Caki2 (cell line): ENCODE measurements around the gene TMEM61. TPM values are rescaled to one million over a fixed set of nuclear protein-coding genes. Genes with fewer than 3 reads are reported as not detected.
"Not testable (repeated sequence)": the region's sequence is repeated elsewhere in the genome, so short reads cannot be mapped to it uniquely, and the experiment has no call there.

ENCODE experiments used
- DNase-seq: peaks from one replicate; pipeline ENCODE4 v3.0.0-alpha.2; 2015; ENCODE audit warnings: low read depth
- in situ Hi-C: cut with HindIII; loops from 2 replicates; pipeline ENCODE4 v1.10.0; 2016; ENCODE audit warnings: low sequenced_read_pairs, low pct_unique_long_range_greater_than_20kb, mixed read lengths
- total RNA-seq: library from RNA; depleted of rRNA; stranded (reverse); fragments of >200 nt; shearing (Covaris generic); gene quantifications from 2 replicates; pipeline ENCODE4 v1.2.3, GENCODE V29; 2014; ENCODE audit warnings: low replicate concordance; rRNA removed

The TMEM61 gene
- 2.2 TPM in 1 of 2 replicates, not detected in the other for total RNA-seq

DNA sequence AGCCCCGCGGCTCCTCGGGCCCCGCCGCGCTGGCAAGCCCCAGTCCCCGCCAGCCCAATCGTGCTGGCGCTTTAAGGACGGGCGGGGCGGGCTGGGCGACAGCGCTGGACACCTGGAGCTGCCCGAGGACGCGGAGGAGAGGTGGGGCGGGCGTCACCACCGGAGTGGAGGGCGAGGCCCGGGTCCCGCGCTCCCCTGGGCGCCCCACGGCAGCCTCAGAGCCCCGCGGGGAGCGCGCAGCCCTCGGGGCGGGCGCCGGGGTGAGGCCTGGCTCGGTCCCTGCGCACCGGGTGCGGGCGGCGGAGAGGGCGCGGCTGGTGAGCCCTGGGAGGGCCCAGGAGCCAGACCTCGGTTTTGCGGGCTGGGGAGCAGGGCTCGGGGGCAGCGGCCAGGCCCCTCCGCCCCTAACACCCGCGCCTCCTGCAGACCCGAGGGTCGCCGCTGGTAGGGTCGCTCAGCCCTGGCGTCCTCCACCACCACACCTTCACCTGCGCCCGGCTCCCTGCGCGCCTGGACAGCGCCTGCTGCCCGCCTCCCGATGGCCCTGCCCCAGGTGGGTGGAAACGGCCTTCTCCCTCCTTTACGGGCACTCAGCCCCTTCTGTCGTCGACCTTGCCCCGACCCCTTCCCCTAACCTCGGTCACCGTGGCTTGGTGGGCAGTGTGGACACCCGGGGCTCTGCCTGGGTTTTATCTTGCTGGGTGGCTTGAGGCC, at the start of gene TMEM61:
Gene TMEM61 (plus strand): TSS at position 101 of the 714 bp plus-strand sequence. CDS start 438 bp downstream, at position 539.
- in situ Hi-C loops = no loop called here
- DNase-seq = no peak

DNA sequence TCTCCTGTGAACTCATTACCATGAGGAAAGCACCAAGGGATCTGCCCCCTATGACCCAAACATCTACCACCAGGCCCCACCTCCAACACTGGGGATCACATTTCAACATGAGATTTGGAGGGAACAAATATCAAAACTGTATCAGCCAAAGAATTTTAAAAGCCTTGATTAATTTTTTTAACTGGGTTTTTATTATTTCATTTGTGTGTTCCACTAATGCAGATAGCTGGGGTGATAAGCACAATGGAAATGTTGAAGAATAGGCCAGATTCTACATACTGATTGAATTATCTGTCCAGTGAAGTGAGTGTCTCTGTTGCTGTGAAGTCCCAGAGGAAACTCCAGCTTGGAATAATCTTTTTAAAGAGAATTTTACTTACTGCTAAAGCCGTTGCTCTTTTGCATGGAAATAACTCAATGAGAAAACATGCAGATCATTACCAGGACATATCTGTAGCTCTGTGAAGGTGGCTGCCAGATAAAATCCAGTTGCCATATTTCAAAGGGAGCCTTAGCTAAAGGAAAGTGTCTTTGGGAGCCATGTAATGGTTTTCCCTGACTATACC, 49.1 kb upstream of the TMEM61 start:
- DNase-seq = no peak
- in situ Hi-C loops = no loop called here

DNA sequence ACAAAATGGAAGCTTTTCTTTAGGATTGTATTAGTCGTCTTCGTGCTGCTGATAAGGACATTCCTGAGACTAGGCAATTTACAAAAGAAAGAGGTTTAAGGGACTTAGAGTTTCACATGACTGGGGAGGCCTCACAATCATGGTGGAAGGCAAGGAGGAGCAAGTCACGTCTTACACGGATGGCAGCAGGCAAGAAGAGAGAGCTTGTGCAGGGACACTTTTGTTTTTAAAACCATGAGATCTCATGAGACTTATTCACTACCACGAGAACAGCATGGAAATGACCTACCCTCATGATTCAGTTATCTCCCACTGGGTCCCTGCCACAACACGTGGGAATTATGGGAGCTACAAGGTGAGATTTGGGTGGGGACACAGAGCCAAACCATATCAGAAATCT, 46.3 kb upstream of the TMEM61 start:
- DNase-seq, in situ Hi-C loops: not testable (repeated sequence)

DNA sequence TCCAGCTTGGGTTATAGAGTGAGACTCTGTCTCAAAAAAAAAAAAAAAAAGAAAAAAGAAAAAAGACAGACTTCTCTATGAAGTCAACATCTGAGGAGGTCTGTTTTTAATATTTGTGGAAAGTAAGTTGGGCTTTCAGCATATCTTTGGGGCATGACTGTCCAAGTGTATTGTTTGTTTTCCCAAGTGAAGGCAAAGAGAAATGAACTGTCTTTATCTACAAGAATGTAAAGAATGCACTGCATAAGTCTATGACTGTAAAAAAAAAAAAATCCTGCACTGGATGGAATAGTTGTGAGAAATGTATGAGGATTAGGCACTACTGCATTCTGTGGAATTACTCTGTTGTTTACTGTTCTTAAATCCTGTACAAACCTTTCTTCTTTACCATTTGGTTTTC, 45.6 kb upstream of the TMEM61 start:
- in situ Hi-C loops = no loop called here
- peak; percentile 79 for DNase-seq

DNA sequence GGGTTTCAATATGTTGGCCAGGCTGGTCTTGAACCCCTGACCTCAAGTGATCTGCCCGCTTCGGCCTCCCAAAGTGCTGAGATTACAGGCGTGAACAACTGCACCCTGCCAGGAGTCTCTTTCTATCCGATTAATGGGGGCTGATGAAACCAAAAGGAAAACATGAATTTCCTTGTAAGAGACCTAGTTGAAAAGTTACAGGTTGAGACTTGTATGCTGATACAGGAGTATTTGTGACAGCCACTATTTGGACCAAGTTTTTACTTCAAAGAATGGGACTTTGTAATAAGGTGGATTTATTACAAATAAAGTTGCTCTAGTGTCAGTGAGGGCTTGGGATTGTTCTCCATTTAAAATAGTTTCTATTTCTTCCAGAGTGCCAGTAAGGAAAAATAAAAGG, 43.6 kb upstream of the TMEM61 start:
- in situ Hi-C loops = no loop called here
- no peak for DNase-seq

DNA sequence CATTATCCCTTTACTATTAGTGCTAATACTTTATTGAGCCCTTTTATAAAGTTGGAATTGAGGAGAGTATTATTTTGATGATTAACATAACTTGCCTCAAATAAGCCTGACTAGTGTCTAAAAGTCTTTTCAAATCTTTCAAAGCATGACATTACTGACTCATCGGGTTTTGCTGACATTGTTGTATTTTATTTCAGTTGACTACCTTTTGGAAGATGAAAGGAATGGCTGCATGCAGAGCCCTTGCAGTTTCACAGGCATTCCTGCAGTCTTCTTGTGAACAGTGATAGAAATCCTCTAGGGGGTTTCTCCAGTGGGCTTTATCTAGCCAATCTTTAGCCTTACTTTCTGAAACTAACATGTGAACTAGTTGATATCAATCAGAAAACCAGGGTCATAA, 43.0 kb upstream of the TMEM61 start:
- in situ Hi-C loops = no loop called here
- DNase-seq = peak; percentile 19

DNA sequence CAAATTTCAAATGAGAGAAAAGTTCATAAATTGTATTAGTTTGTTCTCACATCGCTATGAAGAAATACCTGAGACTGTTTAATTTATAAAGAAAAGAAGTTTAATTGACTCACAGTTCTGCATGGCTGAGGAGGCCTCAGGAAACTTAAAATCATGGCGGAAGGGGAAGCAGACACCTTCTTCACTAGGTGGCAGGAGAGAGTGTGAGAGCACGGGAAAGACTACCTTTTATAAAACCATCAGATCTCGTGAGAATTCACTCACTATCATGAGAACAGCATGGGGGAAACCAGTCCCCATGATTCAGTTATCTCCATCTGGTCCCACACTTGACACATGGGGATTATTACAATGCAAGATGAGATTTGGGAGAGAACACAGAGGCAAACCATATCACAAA, 41.5 kb upstream of the TMEM61 start:
- in situ Hi-C loops = not testable (repeated sequence)

DNA sequence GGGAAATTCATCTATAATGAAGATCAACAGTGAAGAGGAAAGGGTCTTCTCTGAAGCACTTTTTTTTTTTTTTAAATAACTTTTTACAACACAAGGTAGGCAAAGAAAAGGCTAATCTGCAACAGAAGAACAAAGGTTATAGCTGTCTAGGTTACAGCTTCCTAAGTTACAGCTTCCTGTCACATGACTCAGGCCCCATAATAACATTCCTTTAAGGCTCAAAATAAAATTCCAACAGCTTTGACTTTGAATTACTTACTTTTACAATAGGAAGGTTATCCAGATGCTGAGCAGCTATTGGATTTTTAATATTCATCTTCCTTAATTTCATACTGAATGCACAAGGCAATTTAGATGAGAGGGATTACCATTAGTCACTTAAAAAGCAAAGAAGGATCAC, 40.4 kb upstream of the TMEM61 start:
- no peak for DNase-seq
- in situ Hi-C loops = no loop called here

More for the DNA sequence above, 41.5 kb upstream of the TMEM61 start:
- DNase-seq = not testable (repeated sequence)

DNA sequence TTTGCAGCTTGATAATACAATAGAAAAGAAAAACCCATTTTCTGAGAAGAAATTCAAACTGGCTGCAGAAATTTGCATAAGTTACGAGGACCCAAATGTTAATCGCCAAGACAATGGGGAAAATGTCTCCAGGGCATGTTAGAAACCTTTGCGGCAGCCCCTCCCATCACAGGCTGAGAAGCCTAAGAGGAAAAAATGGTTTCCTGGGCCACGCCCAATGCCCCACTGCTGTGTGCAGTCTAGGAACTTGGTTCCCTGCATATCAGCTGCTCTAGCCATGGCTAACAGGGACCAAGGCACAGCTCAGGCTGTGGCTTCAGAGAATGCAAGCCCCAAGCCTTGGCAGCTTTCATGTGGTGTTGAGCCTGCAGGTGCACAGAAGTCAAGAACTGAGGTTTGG, 37.5 kb upstream of the TMEM61 start:
- no peak for DNase-seq
- in situ Hi-C loops = no loop called here

DNA sequence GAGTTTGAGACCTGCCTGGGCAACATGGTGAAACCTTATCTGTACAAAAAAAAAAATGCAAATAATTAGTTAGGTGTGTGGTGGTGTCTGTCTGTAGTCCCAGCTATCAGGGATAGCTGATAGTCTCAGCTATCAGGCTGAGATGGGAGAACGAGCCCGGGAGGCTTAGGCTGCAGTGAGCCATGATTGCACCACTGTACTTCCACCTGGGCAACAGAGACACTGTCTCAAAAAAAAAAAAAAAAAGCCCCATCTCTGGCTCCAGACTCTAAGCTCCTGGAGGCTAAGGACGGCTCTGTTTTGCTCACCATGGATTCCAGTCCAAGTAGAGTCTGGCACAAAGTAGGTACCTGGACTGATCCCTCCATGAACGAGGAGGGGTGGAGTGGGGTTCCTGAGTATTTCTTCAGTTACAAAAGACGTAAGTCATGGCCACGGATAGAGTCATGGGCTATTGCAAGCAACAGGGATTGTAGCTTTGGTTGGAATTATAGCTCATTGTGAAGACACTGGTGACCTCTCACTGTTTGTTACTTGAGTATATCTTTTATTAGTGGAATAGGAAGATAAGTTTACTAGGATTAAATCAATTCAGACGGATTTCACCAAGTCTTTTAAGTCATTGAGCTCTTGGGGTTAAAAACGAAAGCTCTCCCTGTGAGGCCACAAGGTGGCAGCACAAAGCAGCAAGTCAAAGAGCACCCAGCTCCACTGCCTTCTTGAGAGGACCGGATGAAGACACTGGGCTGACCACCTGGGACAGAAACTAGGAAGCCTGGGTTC, 35.6 kb upstream of the TMEM61 start:
- in situ Hi-C loops = no loop called here

DNA sequence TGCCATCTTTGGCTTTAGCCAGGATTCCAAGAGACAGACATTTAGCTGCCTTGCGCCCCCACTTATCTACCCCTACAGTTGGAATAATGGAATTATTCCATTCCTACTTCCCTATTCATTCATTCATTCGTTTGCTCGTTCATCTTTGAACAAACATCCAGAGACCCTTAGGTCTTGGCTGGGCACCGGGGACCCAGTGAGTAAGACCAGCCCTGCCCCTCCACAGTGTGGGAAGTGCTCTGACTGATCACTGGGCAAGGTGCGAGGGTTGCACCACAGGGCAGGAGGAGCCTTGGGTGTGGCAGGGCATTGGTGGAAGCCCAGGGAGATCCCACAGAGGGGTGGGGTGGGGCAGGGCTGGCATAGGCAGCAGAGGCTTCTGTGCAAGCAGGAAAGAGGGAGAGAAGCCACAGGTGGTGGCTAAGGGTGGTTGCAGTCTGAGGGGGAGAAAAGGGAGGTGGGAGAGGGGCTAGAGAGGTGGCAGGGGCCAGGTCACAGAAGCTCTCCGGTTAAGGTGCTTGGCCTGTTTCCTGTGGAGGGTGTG, 35.0 kb upstream of the TMEM61 start:
- in situ Hi-C loops = no loop called here
- DNase-seq = no peak

More for the DNA sequence above, 35.6 kb upstream of the TMEM61 start:
- peak; percentile 46 for DNase-seq

DNA sequence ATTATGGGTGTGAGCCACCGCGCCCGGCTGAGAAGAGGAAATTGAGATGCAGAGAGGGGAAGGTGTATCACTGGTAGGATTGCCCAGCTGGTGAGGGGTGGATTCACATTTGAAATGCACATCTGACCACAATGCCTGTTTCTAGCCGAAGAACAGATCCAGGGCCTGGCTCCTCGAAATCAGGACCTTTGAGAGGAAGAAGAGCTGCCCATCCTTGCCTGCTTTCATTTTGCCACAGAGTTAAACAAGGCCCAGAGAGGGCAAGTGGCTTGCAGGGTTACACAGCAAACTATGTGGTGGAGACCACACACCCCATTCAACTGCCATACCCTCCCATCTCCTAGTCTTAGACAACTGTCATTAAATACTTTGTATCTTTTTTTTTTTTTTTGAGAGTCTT, 32.9 kb upstream of the TMEM61 start:
- no peak for DNase-seq
- in situ Hi-C loops = no loop called here

DNA sequence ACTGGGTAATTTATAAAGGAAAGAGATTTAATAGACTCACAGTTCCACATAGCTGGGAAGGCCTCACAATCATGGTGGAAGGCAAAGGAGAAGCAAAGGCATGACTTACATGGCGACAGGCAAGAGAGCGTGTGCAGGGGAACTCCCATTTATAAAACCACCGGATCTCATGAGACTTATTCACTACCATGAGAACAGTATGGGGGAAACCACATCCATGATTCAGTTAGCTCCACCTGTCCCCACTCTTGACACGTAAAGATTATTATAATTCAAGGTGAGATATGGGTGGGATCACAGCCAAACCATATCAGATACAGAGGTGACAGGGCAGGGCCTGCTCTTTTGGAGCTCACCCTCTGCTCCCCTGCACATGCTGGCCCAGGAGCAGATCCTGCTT, 31.4 kb upstream of the TMEM61 start:
- DNase-seq = no peak
- in situ Hi-C loops = no loop called here

DNA sequence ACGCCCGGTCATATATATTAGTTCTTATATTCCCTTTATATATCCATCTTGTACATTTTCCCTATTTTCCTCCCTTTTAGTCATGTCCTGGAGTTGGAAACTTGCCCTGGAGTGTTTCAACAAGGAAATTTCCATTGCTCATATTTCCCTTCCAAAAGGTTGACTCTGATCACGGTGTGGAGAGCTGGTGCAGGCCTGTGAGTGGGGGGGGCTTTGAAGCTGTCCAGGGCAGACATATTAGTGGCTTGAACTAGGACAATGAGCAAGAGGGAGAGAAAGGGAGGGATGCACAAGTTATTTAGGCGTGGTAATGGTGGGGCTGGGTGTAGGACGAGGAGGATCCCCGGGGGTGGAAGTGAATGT, 30.4 kb upstream of the TMEM61 start:
- in situ Hi-C loops = no loop called here
- no peak for DNase-seq

DNA sequence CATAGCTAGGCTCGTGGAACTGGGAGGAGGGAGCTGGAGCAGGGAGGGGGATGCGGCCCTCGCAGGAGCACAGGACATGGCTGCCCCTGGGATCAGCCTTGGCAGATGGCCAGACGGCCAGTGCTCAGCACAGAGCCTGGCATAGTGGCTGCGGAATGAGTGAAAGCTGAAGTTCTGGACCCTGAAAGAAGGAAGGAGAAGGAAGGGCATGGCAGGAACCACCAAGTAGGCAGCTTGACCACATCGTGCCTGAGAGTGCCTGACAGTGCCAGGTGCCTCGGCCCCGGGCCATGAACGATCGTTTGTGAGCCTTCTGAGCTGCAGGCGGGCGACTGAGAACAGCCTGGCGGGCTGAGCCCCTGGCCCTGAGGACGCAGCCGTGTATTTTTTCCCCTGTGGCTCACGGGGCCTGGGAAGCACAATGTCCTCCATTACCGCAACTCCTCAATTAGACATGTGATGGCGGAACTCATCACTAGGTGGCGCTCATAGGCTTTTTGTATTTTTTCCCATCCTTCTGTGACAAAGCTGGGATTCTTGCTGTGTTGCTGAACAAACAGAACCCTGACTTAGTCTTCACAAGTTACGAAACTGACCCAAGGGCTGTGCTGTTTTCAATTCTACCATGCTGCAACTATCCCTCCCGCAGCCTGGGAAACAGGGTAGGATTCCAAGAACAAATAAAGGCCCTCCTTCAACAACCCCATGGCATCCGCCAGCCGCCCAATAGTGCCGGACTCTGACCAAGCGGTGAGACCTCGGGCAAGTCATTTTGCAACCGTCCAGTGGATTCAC, 29.9 kb upstream of the TMEM61 start:
- DNase-seq = peak; percentile 64

DNA sequence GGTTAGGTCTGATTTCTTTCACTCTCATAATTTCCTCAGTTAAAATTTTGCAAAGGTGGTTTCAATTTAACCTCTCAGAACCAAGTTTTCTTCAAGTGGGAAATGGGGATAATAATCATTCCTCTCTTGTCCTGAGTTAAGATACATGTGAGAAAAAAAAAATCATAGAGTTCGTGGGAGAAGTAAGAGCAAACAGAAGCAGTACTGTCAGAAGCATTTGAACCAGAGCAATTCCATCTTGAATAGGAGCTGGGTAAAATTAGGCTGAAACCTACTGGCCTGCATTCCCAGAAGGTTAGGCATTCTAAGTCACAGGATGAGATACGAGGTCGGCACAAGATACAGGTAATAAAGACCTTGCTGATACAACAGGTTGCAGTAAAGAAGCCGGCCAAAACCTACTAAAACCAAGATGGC, 28.6 kb upstream of the TMEM61 start:
- in situ Hi-C loops = no loop called here
- no peak for DNase-seq

More for the DNA sequence above, 29.9 kb upstream of the TMEM61 start:
- in situ Hi-C loops = no loop called here

DNA sequence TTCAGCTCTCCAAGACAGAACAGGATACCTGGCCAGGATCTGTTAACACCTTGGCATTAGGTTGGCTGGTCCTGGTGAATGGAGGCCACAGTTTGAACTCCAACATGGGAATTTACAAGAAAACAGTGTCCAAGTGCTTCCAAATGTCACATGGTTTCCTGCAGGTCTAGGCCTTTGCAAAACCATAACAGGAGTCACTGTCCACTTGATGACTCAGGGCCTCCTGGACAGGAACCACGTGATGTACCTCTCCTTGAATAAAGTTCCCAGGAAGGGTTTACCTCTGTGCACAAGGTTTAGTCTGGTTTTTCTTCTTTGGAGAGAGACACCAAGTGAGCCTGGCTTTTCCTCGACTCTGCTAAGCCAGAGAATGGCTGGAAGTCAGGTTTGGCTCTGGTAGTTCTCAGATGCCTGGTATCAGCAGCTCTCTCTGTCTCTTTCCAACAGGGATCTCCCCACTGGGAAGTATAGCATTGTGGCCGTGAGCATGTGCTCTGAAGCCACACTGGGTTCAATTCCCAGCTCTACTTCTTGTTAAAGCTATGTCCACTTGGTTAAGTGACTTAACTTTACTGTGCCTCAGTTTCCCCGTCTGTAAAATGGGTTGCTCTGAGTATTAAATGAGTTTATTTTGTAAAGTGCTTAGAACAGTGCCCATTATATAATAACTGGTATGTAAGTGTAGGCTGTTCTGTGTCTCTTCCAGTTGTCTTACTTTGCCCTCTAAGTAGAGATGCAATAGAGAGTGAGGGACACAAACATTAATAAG, 27.3 kb upstream of the TMEM61 start:
- peak; percentile 21 for DNase-seq
- in situ Hi-C loops = no loop called here

DNA sequence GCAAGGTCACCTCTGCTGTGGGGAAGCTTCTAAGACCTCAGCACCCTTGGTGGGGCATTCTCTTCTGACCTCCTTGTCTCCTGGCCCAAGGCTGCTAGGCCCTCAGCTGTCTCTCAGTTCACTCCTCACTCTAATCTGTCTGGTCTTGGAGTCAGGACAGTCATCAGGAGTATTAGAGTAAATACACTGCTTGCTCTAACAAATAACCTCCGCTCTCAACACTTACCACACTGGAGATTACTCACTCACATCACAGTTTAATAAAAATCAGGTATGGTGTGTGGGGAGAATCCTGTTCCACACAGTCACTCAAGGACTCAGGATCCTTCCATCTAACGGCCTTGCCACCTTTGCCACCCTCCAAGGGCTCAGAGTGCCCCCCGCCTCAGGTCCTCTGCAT, 26.6 kb upstream of the TMEM61 start:
- in situ Hi-C loops = no loop called here

More for the DNA sequence above, 26.6 kb upstream of the TMEM61 start:
- DNase-seq = no peak
